Measurements from ENCODE around the gene NAIP. TPM values are rescaled to one million over a fixed set of nuclear protein-coding genes. Genes with fewer than 3 reads are reported as not detected.
"Not testable (repeated sequence)": the region's sequence is repeated elsewhere in the genome, so short reads cannot be mapped to it uniquely, and the experiment has no call there.

Gene NAIP, protein sequence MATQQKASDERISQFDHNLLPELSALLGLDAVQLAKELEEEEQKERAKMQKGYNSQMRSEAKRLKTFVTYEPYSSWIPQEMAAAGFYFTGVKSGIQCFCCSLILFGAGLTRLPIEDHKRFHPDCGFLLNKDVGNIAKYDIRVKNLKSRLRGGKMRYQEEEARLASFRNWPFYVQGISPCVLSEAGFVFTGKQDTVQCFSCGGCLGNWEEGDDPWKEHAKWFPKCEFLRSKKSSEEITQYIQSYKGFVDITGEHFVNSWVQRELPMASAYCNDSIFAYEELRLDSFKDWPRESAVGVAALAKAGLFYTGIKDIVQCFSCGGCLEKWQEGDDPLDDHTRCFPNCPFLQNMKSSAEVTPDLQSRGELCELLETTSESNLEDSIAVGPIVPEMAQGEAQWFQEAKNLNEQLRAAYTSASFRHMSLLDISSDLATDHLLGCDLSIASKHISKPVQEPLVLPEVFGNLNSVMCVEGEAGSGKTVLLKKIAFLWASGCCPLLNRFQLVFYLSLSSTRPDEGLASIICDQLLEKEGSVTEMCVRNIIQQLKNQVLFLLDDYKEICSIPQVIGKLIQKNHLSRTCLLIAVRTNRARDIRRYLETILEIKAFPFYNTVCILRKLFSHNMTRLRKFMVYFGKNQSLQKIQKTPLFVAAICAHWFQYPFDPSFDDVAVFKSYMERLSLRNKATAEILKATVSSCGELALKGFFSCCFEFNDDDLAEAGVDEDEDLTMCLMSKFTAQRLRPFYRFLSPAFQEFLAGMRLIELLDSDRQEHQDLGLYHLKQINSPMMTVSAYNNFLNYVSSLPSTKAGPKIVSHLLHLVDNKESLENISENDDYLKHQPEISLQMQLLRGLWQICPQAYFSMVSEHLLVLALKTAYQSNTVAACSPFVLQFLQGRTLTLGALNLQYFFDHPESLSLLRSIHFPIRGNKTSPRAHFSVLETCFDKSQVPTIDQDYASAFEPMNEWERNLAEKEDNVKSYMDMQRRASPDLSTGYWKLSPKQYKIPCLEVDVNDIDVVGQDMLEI (N-terminal part only)
- polyA plus RNA-seq (28.1 and 31.1 TPM in 2 replicates), polyA minus RNA-seq (30.9 and 39.1 TPM in 2 replicates)

DNA sequence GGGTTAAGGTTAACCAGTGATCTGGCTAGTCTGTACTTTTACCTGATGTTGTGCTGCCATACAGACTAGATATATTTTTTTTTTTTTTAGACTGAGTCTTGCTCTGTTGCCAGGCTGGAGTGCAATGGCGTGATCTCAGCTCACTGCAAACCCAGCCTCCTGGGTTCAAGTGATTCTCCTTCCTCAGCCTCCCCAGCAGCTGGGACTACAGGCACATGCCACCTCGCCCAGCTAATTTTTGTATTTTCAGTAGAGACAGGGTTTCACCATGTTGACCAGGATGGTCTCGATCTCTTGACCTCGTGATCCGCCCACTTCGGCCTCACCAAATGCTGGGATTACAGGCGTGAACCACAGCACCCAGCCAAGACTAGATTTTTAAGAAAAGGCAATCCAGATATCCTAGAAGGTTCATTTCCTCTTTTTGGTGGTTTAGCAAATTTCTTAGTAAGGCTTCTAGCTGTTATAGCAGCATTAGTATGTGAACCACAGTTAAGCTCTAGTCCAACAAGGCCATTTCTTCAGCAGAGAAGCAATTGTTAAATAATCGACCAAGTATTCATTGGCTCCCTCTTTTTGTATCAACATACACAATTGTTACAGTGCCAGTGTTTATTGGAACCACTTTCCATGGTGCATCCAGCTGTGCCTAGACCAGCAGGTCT, at the start of gene NAIP:
Gene NAIP (minus strand): TSS at position 51 of the 665 bp plus-strand sequence. CDS start 12,424 bp downstream, outside the sequence.
- not testable (repeated sequence) for H4K20me1 ChIP-seq (ENCODE audit: insufficient read depth); H3K9me3 ChIP-seq (ENCODE audit: low read length); H3K9ac ChIP-seq (ENCODE audit: low read length); H2AFZ ChIP-seq (ENCODE audit: low read depth, low read length); H3K9me2 ChIP-seq (ENCODE audit: insufficient read depth, low read length); H3K4me3 ChIP-seq (ENCODE audit: low read length); H3F3A ChIP-seq (ENCODE audit: insufficient read depth, low read length, poor library complexity, severe bottlenecking); H3K4me2 ChIP-seq (ENCODE audit: low read length); H3K36me3 ChIP-seq (ENCODE audit: insufficient read depth, low read length); H3K27me3 ChIP-seq (ENCODE audit: insufficient read depth, low read depth, low read length); H3K27ac ChIP-seq (ENCODE audit: low read length); H3K79me2 ChIP-seq (replicated peaks; ENCODE audit: insufficient read depth, low read length)

DNA sequence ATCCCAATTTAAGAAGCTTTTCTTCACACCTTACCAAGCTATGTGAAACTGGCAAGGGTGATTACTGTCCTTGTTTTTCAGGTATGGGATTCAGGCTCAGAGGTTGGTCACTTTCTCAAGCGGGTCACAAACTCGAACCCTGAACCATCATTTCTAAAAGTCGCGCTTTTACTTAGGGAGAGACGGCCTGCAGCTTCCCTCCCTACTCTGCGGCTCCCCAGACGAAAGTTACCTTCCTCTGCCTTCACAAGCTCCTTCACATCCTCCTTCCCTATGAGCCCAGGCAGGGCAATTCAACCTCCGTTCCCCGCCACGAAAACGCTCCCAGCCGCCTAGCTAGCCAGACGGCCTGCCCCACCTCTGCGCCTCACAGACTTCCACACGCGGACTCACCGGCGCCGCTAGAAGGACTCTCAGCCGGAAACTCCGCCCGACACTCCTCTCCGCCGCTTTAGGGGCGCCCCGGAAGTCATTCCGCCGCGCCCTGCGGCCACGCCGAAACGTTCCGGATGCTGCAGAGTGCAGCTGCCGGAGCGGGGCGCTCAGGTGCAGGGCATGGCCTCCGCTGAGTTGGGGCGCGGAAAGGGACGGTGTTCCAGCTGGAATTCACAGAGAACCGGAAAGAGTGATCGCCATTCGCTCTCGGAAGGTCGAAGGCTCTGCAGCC, 42.3 kb upstream of the NAIP start, which contains the start of gene GTF2H2:
Gene GTF2H2 (minus strand): TSS at position 415 of the 667 bp plus-strand sequence. CDS start 4,913 bp downstream, outside the sequence.
- H3K9ac ChIP-seq (ENCODE audit: low read length); H3K4me2 ChIP-seq (ENCODE audit: low read length); H3K9me3 ChIP-seq (ENCODE audit: low read length); H3K36me3 ChIP-seq (ENCODE audit: insufficient read depth, low read length); H3K4me3 ChIP-seq (ENCODE audit: low read length); H3F3A ChIP-seq (ENCODE audit: insufficient read depth, low read length, poor library complexity, severe bottlenecking); H3K9me2 ChIP-seq (ENCODE audit: insufficient read depth, low read length); H2AFZ ChIP-seq (ENCODE audit: low read depth, low read length); H3K27me3 ChIP-seq (ENCODE audit: insufficient read depth, low read depth, low read length); H4K20me1 ChIP-seq (ENCODE audit: insufficient read depth); H3K27ac ChIP-seq (ENCODE audit: low read length); H3K79me2 ChIP-seq (replicated peaks; ENCODE audit: insufficient read depth, low read length): not testable (repeated sequence)

DNA sequence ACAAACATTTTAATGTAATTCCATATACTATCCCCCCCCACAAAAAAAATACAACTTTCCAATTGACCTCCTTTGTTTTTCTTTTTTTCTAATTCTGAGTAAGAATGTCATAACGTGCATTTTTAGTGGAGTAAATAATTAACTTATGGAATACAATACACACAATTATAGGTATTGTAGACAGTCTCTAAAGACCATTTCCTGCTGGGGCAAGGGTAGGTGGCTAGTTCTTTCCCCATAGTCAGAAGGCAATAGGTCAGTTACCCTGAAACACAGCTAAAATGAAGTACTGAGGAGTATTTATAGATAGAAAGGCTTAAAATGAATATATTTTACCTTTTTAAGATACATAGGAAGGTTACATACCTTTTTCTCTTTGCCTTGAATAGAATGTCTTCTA, 36.2 kb upstream of the NAIP start:
- not testable (repeated sequence) for H3K36me3 ChIP-seq (ENCODE audit: insufficient read depth, low read length); H4K20me1 ChIP-seq (ENCODE audit: insufficient read depth); H3K79me2 ChIP-seq (replicated peaks; ENCODE audit: insufficient read depth, low read length); H3K27me3 ChIP-seq (ENCODE audit: insufficient read depth, low read depth, low read length); H2AFZ ChIP-seq (ENCODE audit: low read depth, low read length); H3K4me3 ChIP-seq (ENCODE audit: low read length); H3K4me2 ChIP-seq (ENCODE audit: low read length); H3K27ac ChIP-seq (ENCODE audit: low read length); H3K9me3 ChIP-seq (ENCODE audit: low read length); H3F3A ChIP-seq (ENCODE audit: insufficient read depth, low read length, poor library complexity, severe bottlenecking); H3K9ac ChIP-seq (ENCODE audit: low read length); H3K9me2 ChIP-seq (ENCODE audit: insufficient read depth, low read length)

DNA sequence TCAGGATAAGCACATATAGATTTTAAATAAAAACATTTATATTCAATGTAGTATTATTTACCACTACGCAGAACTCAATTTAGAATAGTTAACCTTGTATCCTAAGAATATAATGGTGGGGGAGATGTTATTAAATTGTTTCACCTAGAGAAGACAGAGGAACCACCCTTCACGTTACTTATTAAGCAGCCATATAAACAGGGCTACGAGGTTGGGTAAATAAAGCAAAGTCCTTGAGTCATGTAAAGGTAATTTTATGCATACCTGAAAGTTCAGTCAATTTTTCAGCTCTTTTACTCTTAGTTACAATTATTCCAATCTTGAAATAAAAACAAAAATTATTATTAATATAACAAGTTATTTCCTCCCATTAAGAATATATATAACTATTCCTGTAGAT, 34.3 kb upstream of the NAIP start:
- not testable (repeated sequence) for H3K27me3 ChIP-seq (ENCODE audit: insufficient read depth, low read depth, low read length); H3K4me3 ChIP-seq (ENCODE audit: low read length); H3K9ac ChIP-seq (ENCODE audit: low read length); H3K4me2 ChIP-seq (ENCODE audit: low read length); H3K36me3 ChIP-seq (ENCODE audit: insufficient read depth, low read length); H4K20me1 ChIP-seq (ENCODE audit: insufficient read depth); H3K9me2 ChIP-seq (ENCODE audit: insufficient read depth, low read length); H3F3A ChIP-seq (ENCODE audit: insufficient read depth, low read length, poor library complexity, severe bottlenecking); H3K79me2 ChIP-seq (replicated peaks; ENCODE audit: insufficient read depth, low read length); H3K9me3 ChIP-seq (ENCODE audit: low read length); H2AFZ ChIP-seq (ENCODE audit: low read depth, low read length); H3K27ac ChIP-seq (ENCODE audit: low read length)

DNA sequence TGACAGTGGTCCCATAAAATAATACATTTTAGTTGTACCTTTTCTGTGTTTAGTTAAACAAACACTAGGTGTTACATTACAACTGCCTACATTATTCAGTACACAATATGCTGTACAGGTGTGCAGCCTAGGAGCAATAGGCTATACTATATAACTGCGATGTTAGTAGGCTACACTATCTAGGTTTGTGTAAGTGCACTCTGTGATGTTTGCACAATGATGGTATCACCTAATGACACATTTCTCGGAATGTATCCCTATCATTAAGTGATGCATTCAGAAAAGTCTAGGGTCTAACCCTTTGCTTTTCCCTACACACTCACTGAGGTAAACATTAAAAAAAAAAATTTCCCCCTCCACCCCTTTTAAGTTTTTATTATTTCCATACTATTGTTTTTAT, 19.7 kb upstream of the NAIP start:
- not testable (repeated sequence) for H3K9me3 ChIP-seq (ENCODE audit: low read length); H3K36me3 ChIP-seq (ENCODE audit: insufficient read depth, low read length)

DNA sequence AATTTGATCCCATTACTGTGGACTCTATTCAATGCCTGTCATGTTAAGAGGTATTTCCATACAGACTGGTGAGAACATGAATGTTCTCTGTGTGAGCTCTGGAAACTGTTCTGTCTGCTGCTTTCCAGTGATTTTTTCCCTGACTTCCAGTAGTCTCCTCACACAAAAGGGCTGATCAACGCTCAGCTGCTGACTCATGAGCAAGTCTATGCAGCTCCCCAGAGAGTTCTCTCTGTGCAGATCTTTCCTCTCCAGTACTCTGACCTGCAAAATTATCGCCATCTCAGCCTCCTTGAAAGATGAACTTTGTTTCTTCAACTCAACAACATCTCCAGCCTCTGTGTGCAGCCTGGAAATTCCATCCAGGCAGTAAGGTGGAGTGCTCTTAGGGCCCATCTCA, 19.0 kb upstream of the NAIP start:
- H3K9ac ChIP-seq (ENCODE audit: low read length); H3F3A ChIP-seq (ENCODE audit: insufficient read depth, low read length, poor library complexity, severe bottlenecking); H3K9me3 ChIP-seq (ENCODE audit: low read length); H4K20me1 ChIP-seq (ENCODE audit: insufficient read depth); H3K4me2 ChIP-seq (ENCODE audit: low read length); H3K79me2 ChIP-seq (replicated peaks; ENCODE audit: insufficient read depth, low read length); H3K27ac ChIP-seq (ENCODE audit: low read length); H3K9me2 ChIP-seq (ENCODE audit: insufficient read depth, low read length); H3K36me3 ChIP-seq (ENCODE audit: insufficient read depth, low read length); H3K27me3 ChIP-seq (ENCODE audit: insufficient read depth, low read depth, low read length); H3K4me3 ChIP-seq (ENCODE audit: low read length); H2AFZ ChIP-seq (ENCODE audit: low read depth, low read length): not testable (repeated sequence)

More for the DNA sequence above, 19.7 kb upstream of the NAIP start:
- H3F3A ChIP-seq (ENCODE audit: insufficient read depth, low read length, poor library complexity, severe bottlenecking); H3K4me3 ChIP-seq (ENCODE audit: low read length); H3K27me3 ChIP-seq (ENCODE audit: insufficient read depth, low read depth, low read length); H4K20me1 ChIP-seq (ENCODE audit: insufficient read depth); H3K9ac ChIP-seq (ENCODE audit: low read length); H2AFZ ChIP-seq (ENCODE audit: low read depth, low read length); H3K27ac ChIP-seq (ENCODE audit: low read length); H3K9me2 ChIP-seq (ENCODE audit: insufficient read depth, low read length); H3K79me2 ChIP-seq (replicated peaks; ENCODE audit: insufficient read depth, low read length); H3K4me2 ChIP-seq (ENCODE audit: low read length): not testable (repeated sequence)

All from neural cell (in vitro differentiated cells).